ENCODE results near the gene RNF133. TPM values are rescaled to one million over a fixed set of nuclear protein-coding genes. Genes with fewer than 3 reads are reported as not detected.

Gene RNF133, protein sequence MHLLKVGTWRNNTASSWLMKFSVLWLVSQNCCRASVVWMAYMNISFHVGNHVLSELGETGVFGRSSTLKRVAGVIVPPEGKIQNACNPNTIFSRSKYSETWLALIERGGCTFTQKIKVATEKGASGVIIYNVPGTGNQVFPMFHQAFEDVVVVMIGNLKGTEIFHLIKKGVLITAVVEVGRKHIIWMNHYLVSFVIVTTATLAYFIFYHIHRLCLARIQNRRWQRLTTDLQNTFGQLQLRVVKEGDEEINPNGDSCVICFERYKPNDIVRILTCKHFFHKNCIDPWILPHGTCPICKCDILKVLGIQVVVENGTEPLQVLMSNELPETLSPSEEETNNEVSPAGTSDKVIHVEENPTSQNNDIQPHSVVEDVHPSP
- 1 to 10 TPM in 1 of 2 donors, under 1 TPM in 1; 0.88 to 1.2 TPM for total RNA-seq
- not detected for polyA plus RNA-seq (ENCODE audit: insufficient read length in 2 of 2)
- long read RNA-seq, donor 1 = 0 reads
- long read RNA-seq, donor 2 = 0 reads
- long read RNA-seq, donor 3 = 0 reads
- long read RNA-seq, donor 4 = 0 reads

DNA sequence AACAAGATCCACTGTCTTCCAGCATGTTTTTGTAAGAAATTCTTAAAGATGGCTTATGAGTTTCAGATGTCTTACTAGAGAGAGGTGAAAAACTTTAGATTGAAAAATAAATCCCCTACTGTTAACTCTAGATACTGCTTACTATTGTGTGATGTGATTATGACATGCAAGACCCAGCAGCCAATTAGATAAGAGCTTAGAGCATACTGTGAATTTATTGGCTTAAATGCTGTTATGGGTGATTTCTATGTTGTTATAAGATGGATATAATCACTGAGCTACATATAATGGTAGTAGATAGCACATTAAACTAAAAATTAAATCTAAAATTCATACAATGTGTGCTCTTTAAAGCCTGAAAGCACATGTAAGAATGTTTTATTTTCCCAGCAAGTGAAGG is at the start of gene RNF133:
TSS of gene RNF133 (minus strand) at position 101 of the 400 bp plus-strand sequence. CDS start 199 bp downstream, outside the sequence.
- no peaks in the 10 kb centered on the region for H3K27me3 ChIP-seq (ENCODE audit: control insufficient read depth, insufficient read depth, low read length)
- no peaks in the 10 kb centered on the region for H3K4me1 ChIP-seq (ENCODE audit: control insufficient read depth, insufficient read depth, low read length)
- DNase-seq (ENCODE audit: low read depth in 4 of 6, low spot score in 6 of 6) = no peak
- H3K9me3 ChIP-seq (ENCODE audit: control insufficient read depth, insufficient read depth, low read length) = no peaks in the 10 kb centered on the region
- no peak within 1 kb of the TSS for H3K4me3 ChIP-seq (ENCODE audit: low read depth, low read length)
- H3K27ac ChIP-seq (ENCODE audit: low read depth, low read length) = no peak within 1 kb of the TSS
- no peaks in the 10 kb centered on the region for H3K36me3 ChIP-seq (ENCODE audit: control insufficient read depth, insufficient read depth, low read length)

DNA sequence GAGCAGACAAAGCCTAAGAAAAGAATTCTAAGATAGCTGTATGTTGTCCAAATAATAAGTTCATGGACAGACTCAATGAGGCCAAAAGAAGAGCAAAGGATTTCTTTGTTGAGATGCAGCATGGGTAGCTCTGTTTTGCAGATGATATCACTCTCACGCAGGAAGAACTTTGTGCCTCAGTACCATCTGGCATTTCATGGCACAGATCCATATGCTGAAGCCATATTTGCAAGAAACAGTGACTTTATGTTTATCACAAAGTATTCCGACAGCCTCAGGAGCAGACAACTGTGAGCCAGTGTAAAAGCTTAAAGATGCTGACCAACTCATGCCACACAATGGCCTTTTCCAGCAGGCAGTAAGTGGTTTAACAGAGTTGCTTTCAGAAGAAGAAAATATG is 49.3 kb upstream of the RNF133 start:
- H3K27me3 ChIP-seq (ENCODE audit: control insufficient read depth, insufficient read depth, low read length) = no peaks in the 10 kb centered on the region
- no peaks in the 10 kb centered on the region for H3K9me3 ChIP-seq (ENCODE audit: control insufficient read depth, insufficient read depth, low read length)
- peak in 2 of 6 donors; percentile 18 to 81 for DNase-seq (ENCODE audit: low read depth in 4 of 6, low spot score in 6 of 6)
- no peaks in the 10 kb centered on the region for H3K4me1 ChIP-seq (ENCODE audit: control insufficient read depth, insufficient read depth, low read length)
- no peak overlapping the region for H3K4me3 ChIP-seq (ENCODE audit: low read depth, low read length)
- no peak overlapping the region for H3K27ac ChIP-seq (ENCODE audit: low read depth, low read length)
- 100% methylated on average over 1 of the region's 2 CpGs for WGBS (ENCODE audit: insufficient coverage)
- no peaks in the 10 kb centered on the region for H3K36me3 ChIP-seq (ENCODE audit: control insufficient read depth, insufficient read depth, low read length)

DNA sequence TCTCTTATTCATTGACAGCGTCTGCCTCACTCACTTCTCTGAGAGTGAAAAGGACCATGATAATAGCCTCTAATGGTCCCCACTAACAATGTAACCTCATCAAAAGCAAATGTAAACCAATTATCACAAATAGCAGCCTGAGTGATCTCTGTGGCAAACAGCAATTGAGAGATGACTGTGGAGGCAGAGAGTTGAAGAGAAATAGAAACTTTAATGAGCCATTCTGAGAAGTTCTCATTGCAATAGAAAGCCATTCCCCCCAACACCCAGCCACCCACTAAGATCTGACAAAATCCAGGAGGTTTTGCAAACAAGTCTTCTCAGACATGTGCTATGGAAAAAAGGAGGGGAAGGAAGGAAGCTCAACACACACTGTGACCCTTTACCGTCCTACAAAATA is 48.0 kb upstream of the RNF133 start:
- Histone ChIP-seq H3K4me3 (ENCODE audit: low read depth, low read length) (no peak overlapping the region), H3K27ac (ENCODE audit: low read depth, low read length) (no peak overlapping the region), H3K27me3 (ENCODE audit: control insufficient read depth, insufficient read depth, low read length) (no peaks in the 10 kb centered on the region), H3K9me3 (ENCODE audit: control insufficient read depth, insufficient read depth, low read length) (no peaks in the 10 kb centered on the region), H3K4me1 (ENCODE audit: control insufficient read depth, insufficient read depth, low read length) (no peaks in the 10 kb centered on the region), H3K36me3 (ENCODE audit: control insufficient read depth, insufficient read depth, low read length) (no peaks in the 10 kb centered on the region)
- no peak for DNase-seq (ENCODE audit: low read depth in 4 of 6, low spot score in 6 of 6)
- WGBS (ENCODE audit: insufficient coverage) = no CpG with 5 or more reads among the region's 2 CpGs

DNA sequence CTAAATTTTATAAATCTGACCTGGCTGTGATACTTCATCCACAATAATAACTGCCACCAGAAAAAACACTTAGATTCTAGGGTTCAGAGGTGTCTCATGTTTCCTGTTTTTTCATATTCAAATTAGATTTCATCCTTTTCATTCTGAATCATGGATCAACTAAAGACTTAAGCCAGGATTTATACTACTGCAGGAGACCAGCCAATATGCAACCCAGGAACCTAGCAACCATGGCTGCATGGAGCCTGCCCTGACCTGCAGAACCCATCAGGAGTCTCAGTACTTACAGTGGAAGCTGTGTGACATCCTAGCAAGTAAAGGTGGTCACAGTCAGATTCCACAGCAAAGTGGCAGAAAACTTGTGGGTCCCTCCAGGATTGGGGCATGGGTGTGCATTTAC is 44.3 kb upstream of the RNF133 start:
- Histone ChIP-seq H3K27me3 (ENCODE audit: control insufficient read depth, insufficient read depth, low read length) (no peaks in the 10 kb centered on the region), H3K4me3 (ENCODE audit: low read depth, low read length) (no peak overlapping the region), H3K27ac (ENCODE audit: low read depth, low read length) (no peak overlapping the region), H3K9me3 (ENCODE audit: control insufficient read depth, insufficient read depth, low read length) (no peaks in the 10 kb centered on the region), H3K36me3 (ENCODE audit: control insufficient read depth, insufficient read depth, low read length) (no peaks in the 10 kb centered on the region), H3K4me1 (ENCODE audit: control insufficient read depth, insufficient read depth, low read length) (no peaks in the 10 kb centered on the region)
- peak in 1 of 6 donors; percentile 20 for DNase-seq (ENCODE audit: low read depth in 4 of 6, low spot score in 6 of 6)

DNA sequence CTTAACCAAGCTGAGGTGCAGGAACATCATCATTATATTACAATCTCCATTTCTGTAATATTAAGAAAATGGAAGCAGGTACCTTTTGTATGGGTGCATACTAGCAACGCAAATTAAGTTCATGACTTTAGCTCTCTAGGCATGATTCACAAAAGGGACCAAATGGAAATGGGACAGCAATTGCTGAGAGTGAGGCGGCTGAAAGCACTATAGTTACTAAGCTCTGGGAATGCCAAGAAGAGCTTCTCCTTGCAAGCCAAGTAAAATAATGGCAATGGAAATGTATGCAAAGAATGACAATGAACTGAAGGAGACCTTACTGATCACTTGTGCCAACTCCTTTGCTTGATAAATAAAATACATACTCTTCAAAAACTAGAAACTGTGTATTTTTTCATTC is 40.0 kb upstream of the RNF133 start:
- peak in 2 of 6 donors; percentile 24 to 28 for DNase-seq (ENCODE audit: low read depth in 4 of 6, low spot score in 6 of 6)
- Histone ChIP-seq H3K27me3 (ENCODE audit: control insufficient read depth, insufficient read depth, low read length) (no peaks in the 10 kb centered on the region), H3K36me3 (ENCODE audit: control insufficient read depth, insufficient read depth, low read length) (no peaks in the 10 kb centered on the region), H3K4me3 (ENCODE audit: low read depth, low read length) (no peak overlapping the region), H3K9me3 (ENCODE audit: control insufficient read depth, insufficient read depth, low read length) (no peaks in the 10 kb centered on the region), H3K4me1 (ENCODE audit: control insufficient read depth, insufficient read depth, low read length) (no peaks in the 10 kb centered on the region), H3K27ac (ENCODE audit: low read depth, low read length) (no peak overlapping the region)
- no CpG with 5 or more reads among the region's 2 CpGs for WGBS (ENCODE audit: insufficient coverage)

DNA sequence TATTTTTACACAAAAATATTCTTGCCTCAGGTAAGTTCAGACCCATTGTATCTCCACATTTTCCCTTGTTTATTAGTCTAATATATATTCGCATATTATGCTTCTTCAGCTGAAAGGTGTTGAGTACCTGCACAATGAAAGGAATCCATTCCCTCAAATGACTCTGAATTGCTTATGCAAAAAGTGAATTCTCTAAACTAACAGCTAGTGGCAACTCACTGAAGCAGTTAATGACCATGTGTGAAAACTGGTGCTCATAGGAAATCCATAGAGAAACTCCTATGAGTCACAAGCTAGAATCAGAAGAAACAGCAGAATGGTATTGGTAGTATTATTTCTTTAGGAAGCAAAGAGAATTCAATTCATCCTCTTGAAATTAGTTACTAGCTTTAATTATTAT is 37.3 kb upstream of the RNF133 start:
- no peaks in the 10 kb centered on the region for H3K9me3 ChIP-seq (ENCODE audit: control insufficient read depth, insufficient read depth, low read length)
- no peak overlapping the region for H3K27ac ChIP-seq (ENCODE audit: low read depth, low read length)
- H3K4me3 ChIP-seq (ENCODE audit: low read depth, low read length) = no peak overlapping the region
- WGBS (ENCODE audit: insufficient coverage) = no CpG with 5 or more reads among the region's 1 CpG
- H3K4me1 ChIP-seq (ENCODE audit: control insufficient read depth, insufficient read depth, low read length) = no peaks in the 10 kb centered on the region
- no peaks in the 10 kb centered on the region for H3K36me3 ChIP-seq (ENCODE audit: control insufficient read depth, insufficient read depth, low read length)
- no peaks in the 10 kb centered on the region for H3K27me3 ChIP-seq (ENCODE audit: control insufficient read depth, insufficient read depth, low read length)
- peak in 1 of 6 donors; percentile 34 for DNase-seq (ENCODE audit: low read depth in 4 of 6, low spot score in 6 of 6)

DNA sequence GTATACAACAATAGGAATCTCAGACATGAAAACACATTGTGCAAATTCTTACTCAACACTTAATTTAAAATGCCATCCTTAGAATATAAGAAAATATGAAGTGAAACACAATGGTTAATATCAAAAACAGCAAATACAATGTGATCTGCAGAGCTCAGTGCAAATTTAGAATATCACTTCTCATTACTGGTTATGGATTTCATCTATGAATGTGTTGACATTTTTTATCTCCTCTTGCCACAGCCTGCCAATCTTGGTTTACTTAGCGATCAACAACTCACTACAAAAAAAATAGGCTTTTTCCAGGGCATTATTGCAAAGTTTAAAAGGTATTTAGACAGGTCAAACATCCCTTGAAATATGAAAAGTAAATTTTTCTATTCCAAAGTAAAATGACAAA is 28.8 kb upstream of the RNF133 start:
- WGBS (ENCODE audit: insufficient coverage) = no CpG with 5 or more reads among the region's 1 CpG
- DNase-seq (ENCODE audit: low read depth in 4 of 6, low spot score in 6 of 6) = no peak
- no peaks in the 10 kb centered on the region for H3K27me3 ChIP-seq (ENCODE audit: control insufficient read depth, insufficient read depth, low read length)

DNA sequence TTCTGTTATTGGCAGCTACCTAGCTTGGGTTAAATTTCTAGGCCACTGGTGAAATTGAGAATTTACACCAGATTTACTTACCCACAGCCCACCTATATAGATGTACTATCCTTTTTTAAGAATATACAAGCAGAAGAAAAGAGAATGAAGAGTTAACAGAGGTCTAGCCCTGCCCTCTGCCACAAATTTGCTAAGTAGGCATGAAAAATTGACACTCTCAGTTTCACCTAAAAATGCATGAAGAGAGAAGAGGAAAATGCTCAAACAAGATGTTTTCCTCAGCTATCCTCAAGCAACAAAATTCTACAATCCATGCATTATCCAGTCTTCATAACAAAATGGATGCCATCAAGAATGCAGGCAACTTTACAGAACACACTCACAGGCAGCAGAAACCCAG is 28.4 kb upstream of the RNF133 start:
- no peak for DNase-seq (ENCODE audit: low read depth in 4 of 6, low spot score in 6 of 6)
- no peaks in the 10 kb centered on the region for H3K27me3 ChIP-seq (ENCODE audit: control insufficient read depth, insufficient read depth, low read length)
- H3K36me3 ChIP-seq (ENCODE audit: control insufficient read depth, insufficient read depth, low read length) = no peaks in the 10 kb centered on the region
- no peaks in the 10 kb centered on the region for H3K9me3 ChIP-seq (ENCODE audit: control insufficient read depth, insufficient read depth, low read length)
- H3K4me1 ChIP-seq (ENCODE audit: control insufficient read depth, insufficient read depth, low read length) = no peaks in the 10 kb centered on the region
- H3K27ac ChIP-seq (ENCODE audit: low read depth, low read length) = no peak overlapping the region
- no peak overlapping the region for H3K4me3 ChIP-seq (ENCODE audit: low read depth, low read length)

More for the DNA sequence above, 28.8 kb upstream of the RNF133 start:
- Histone ChIP-seq H3K36me3 (ENCODE audit: control insufficient read depth, insufficient read depth, low read length) (no peaks in the 10 kb centered on the region), H3K27ac (ENCODE audit: low read depth, low read length) (no peak overlapping the region), H3K4me1 (ENCODE audit: control insufficient read depth, insufficient read depth, low read length) (no peaks in the 10 kb centered on the region), H3K9me3 (ENCODE audit: control insufficient read depth, insufficient read depth, low read length) (no peaks in the 10 kb centered on the region), H3K4me3 (ENCODE audit: low read depth, low read length) (no peak overlapping the region)

DNA sequence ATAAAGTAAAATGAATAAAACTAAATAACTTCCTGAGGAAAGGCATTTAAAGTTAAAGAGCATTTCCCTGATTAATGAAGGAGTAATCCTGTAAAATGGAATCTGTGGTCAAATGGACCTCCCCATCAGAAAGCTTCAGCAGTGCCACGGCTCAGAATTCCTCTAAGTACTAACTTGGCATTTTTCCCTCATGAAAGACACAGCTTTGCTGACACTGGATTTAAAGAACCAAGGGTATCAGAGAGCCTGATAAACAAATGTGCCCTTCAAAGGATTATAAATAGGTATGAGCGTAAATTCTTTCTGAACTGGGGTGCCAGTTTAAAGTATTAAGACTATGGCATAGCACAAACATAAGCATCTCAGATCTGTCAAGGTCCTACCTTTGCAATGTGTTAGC is 28.0 kb upstream of the RNF133 start:
- Histone ChIP-seq H3K27me3 (ENCODE audit: control insufficient read depth, insufficient read depth, low read length) (no peaks in the 10 kb centered on the region), H3K36me3 (ENCODE audit: control insufficient read depth, insufficient read depth, low read length) (no peaks in the 10 kb centered on the region), H3K27ac (ENCODE audit: low read depth, low read length) (no peak overlapping the region), H3K4me1 (ENCODE audit: control insufficient read depth, insufficient read depth, low read length) (no peaks in the 10 kb centered on the region), H3K4me3 (ENCODE audit: low read depth, low read length) (no peak overlapping the region), H3K9me3 (ENCODE audit: control insufficient read depth, insufficient read depth, low read length) (no peaks in the 10 kb centered on the region)
- WGBS (ENCODE audit: insufficient coverage) = no CpG with 5 or more reads among the region's 2 CpGs
- peak in 1 of 6 donors; percentile 22 for DNase-seq (ENCODE audit: low read depth in 4 of 6, low spot score in 6 of 6)

DNA sequence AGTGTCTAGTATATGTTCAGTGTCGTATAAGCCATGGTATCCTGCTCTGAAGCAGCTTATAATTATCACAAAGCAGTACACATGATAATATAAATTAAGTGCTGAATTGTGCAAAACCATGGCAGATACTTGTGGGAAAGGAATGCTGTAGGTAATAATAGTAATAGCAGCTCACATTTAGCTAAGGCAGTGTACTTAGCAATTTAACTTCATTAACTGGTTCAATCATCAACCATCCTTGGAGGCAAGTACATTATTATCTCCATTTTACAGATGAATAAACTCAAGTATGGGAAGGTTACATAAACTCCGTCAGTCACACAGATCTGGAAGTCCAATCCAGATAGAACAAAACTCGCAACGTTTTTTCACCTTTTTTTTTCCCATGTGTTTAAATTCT is 25.4 kb upstream of the RNF133 start:
- no peak overlapping the region for H3K4me3 ChIP-seq (ENCODE audit: low read depth, low read length)
- no peaks in the 10 kb centered on the region for H3K36me3 ChIP-seq (ENCODE audit: control insufficient read depth, insufficient read depth, low read length)
- H3K9me3 ChIP-seq (ENCODE audit: control insufficient read depth, insufficient read depth, low read length) = no peaks in the 10 kb centered on the region
- DNase-seq (ENCODE audit: low read depth in 4 of 6, low spot score in 6 of 6) = peak in 1 of 6 donors; percentile 60
- H3K27me3 ChIP-seq (ENCODE audit: control insufficient read depth, insufficient read depth, low read length) = no peaks in the 10 kb centered on the region
- no peak overlapping the region for H3K27ac ChIP-seq (ENCODE audit: low read depth, low read length)
- H3K4me1 ChIP-seq (ENCODE audit: control insufficient read depth, insufficient read depth, low read length) = no peaks in the 10 kb centered on the region
- 80% methylated on average over 1 of the region's 4 CpGs for WGBS (ENCODE audit: insufficient coverage)
